ENCODE results near the gene SLC44A1. TPM values are rescaled to one million over a fixed set of nuclear protein-coding genes. Genes with fewer than 3 reads are reported as not detected.

Gene SLC44A1
- total and polyA plus RNA-seq, 2 of the 13 experiments (the other 11 are each of a cell fraction or from before 2014, with no cell fraction given) = 21.4 to 40.8 TPM

DNA sequence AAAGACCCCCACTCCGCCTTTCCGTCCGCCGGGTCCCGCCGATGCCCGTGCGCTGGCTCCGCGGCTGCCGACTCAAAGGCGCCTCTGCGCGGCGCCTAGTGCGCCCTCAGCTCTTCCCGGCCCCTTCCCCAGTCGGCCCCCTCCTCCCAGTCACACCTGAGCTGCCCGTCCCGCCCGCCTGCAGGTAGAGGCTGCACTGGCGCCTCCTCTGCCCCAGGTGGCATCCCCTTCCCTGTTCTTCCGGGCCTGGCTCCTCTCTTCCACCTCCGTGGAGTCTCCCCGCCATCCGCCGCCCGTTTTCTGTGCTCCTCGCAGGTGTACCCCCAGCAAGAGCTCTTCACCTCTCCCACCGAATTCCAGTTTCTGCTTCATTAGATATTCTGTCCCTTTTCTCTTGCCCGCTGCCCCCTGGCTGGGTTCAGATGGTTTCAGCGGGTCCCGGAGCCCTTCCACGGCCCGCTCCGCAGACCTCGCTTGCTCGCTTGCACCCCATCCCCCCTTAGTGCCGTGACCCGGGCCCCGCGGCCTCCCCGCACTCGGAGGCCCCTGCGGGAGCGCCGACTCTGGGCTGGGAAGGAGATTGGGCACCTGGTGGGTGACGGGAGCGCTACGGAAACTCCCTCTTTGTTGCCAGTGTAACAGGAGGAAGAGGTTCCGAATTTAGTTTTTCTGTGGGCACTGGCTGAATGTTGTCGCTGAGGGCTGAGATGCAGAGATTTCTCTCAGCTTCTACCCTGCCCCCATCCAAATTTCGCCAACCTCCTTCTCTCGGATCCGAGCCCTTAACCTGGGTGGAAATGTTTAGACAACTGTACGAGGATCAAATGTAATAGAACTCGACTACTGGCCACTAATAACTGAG, 809 bp downstream of the SLC44A1 start (continued):
- TF ChIP-seq, protein P1, sequence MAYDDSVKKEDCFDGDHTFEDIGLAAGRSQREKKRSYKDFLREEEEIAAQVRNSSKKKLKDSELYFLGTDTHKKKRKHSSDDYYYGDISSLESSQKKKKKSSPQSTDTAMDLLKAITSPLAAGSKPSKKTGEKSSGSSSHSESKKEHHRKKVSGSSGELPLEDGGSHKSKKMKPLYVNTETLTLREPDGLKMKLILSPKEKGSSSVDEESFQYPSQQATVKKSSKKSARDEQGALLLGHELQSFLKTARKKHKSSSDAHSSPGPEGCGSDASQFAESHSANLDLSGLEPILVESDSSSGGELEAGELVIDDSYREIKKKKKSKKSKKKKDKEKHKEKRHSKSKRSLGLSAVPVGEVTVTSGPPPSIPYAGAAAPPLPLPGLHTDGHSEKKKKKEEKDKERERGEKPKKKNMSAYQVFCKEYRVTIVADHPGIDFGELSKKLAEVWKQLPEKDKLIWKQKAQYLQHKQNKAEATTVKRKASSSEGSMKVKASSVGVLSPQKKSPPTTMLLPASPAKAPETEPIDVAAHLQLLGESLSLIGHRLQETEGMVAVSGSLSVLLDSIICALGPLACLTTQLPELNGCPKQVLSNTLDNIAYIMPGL (CRISPR knock-in tag; IDR thresholded peaks at IDR 0.05; ENCODE audit: borderline replicate concordance in 1 of 2, low read depth in 1 of 2) = peak in 1 of 2 experiments; percentile 77; a peak in 2 of 4 replicates
- TF ChIP-seq, protein P2, sequence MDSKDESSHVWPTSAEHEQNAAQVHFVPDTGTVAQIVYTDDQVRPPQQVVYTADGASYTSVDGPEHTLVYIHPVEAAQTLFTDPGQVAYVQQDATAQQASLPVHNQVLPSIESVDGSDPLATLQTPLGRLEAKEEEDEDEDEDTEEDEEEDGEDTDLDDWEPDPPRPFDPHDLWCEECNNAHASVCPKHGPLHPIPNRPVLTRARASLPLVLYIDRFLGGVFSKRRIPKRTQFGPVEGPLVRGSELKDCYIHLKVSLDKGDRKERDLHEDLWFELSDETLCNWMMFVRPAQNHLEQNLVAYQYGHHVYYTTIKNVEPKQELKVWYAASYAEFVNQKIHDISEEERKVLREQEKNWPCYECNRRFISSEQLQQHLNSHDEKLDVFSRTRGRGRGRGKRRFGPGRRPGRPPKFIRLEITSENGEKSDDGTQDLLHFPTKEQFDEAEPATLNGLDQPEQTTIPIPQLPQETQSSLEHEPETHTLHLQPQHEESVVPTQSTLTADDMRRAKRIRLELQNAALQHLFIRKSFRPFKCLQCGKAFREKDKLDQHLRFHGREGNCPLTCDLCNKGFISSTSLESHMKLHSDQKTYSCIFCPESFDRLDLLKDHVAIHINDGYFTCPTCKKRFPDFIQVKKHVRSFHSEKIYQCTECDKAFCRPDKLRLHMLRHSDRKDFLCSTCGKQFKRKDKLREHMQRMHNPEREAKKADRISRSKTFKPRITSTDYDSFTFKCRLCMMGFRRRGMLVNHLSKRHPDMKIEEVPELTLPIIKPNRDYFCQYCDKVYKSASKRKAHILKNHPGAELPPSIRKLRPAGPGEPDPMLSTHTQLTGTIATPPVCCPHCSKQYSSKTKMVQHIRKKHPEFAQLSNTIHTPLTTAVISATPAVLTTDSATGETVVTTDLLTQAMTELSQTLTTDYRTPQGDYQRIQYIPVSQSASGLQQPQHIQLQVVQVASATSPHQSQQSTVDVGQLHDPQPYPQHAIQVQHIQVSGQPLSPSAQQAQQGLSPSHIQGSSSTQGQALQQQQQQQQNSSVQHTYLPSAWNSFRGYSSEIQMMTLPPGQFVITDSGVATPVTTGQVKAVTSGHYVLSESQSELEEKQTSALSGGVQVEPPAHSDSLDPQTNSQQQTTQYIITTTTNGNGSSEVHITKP (CRISPR knock-in tag; IDR thresholded peaks at IDR 0.05; ENCODE audit: low read depth) = no peak
- TF ChIP-seq YY1 (IDR thresholded peaks at IDR 0.05; ENCODE audit: insufficient read depth, insufficient replicate concordance, low read depth, low read length) (no peak), ZNF879 (CRISPR knock-in tag; IDR thresholded peaks at IDR 0.05) (no peak), TSC22D2 (CRISPR knock-in tag; IDR thresholded peaks at IDR 0.05; ENCODE audit: borderline replicate concordance) (0 out of 2 replicates have a peak, but pooled peaks have one; percentile 22), ZNF264 (CRISPR knock-in tag; IDR thresholded peaks at IDR 0.05) (no peak), ZNF160 (CRISPR knock-in tag; IDR thresholded peaks at IDR 0.05) (no peak), ZMYM2 (CRISPR knock-in tag; IDR thresholded peaks at IDR 0.05) (0 out of 2 replicates have a peak, but pooled peaks have one; percentile 43), POLR2G (IDR thresholded peaks at IDR 0.05; ENCODE audit: low read depth, low read length) (peak; percentile 45; the same call in 1 of the 2 replicates), ZBTB8A (CRISPR knock-in tag; IDR thresholded peaks at IDR 0.05; ENCODE audit: borderline replicate concordance, low read depth) (peak; percentile 38; the same call in 1 of the 2 replicates), ZNF510 (CRISPR knock-in tag; IDR thresholded peaks at IDR 0.05; ENCODE audit: low read depth) (no peak; the same call in 1 of the 2 replicates), ZFP36L2 (CRISPR knock-in tag; IDR thresholded peaks at IDR 0.05) (no peak), MLLT10 (CRISPR knock-in tag; IDR thresholded peaks at IDR 0.05) (no peak), ZNF430 (CRISPR knock-in tag; IDR thresholded peaks at IDR 0.05) (0 out of 2 replicates have a peak, but pooled peaks have one; percentile 50), ZNF292 (CRISPR knock-in tag; IDR thresholded peaks at IDR 0.05; ENCODE audit: borderline replicate concordance, low read depth) (peak; percentile 69), SNRNP70 (IDR thresholded peaks at IDR 0.05; ENCODE audit: low read depth, low read length) (no peak)
- TF ChIP-seq, protein P3, sequence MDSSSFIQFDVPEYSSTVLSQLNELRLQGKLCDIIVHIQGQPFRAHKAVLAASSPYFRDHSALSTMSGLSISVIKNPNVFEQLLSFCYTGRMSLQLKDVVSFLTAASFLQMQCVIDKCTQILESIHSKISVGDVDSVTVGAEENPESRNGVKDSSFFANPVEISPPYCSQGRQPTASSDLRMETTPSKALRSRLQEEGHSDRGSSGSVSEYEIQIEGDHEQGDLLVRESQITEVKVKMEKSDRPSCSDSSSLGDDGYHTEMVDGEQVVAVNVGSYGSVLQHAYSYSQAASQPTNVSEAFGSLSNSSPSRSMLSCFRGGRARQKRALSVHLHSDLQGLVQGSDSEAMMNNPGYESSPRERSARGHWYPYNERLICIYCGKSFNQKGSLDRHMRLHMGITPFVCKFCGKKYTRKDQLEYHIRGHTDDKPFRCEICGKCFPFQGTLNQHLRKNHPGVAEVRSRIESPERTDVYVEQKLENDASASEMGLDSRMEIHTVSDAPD (CRISPR knock-in tag; IDR thresholded peaks at IDR 0.05) = no peak
- TF ChIP-seq, protein P4, sequence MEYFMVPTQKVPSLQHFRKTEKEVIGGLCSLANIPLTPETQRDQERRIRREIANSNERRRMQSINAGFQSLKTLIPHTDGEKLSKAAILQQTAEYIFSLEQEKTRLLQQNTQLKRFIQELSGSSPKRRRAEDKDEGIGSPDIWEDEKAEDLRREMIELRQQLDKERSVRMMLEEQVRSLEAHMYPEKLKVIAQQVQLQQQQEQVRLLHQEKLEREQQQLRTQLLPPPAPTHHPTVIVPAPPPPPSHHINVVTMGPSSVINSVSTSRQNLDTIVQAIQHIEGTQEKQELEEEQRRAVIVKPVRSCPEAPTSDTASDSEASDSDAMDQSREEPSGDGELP (IDR thresholded peaks at IDR 0.05; ENCODE audit: borderline replicate concordance, low read depth) = no peak
- TF ChIP-seq, protein P5, sequence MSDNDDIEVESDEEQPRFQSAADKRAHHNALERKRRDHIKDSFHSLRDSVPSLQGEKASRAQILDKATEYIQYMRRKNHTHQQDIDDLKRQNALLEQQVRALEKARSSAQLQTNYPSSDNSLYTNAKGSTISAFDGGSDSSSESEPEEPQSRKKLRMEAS (IDR thresholded peaks at IDR 0.05) = no peak
